Spleen (tissue), 11 donors: ENCODE data around the gene TRIO. TPM values are rescaled to one million over a fixed set of nuclear protein-coding genes. Genes with fewer than 3 reads are reported as not detected.
A peak's percentile ranks its signal among the peaks of the same experiment; 100 is the strongest.

ENCODE experiments used
- DNase-seq: peaks from one replicate; pipeline ENCODE4 v3.0.0-alpha.2; 2020
- H3K27ac ChIP-seq, 8 donors: fragments of 200-600 bp; sonication (generic) in 7 of 8; 1 replicate in 4 of 8; 2 replicates in 4 of 8; pipeline versions ENCODE4 v1.5.0 to v1.8.0; 2016 to 2021; ENCODE audit warnings: inconsistent platforms in 4 of 8, mild to moderate bottlenecking in 4 of 8, moderate library complexity in 1 of 8
- H3K27me3 ChIP-seq, 7 donors: fragments of 200-600 bp; sonication (generic) in 6 of 7; replicated peaks in 1 of 7; 1 replicate in 4 of 7; 2 replicates in 3 of 7; pipeline versions ENCODE4 v1.5.0 to v1.8.0; 2016 to 2021; ENCODE audit warnings: inconsistent platforms in 3 of 7, mild to moderate bottlenecking in 1 of 7
- H3K36me3 ChIP-seq, 6 donors: fragments of 200-600 bp; sonication (generic) in 5 of 6; 1 replicate in 4 of 6; 2 replicates in 2 of 6; pipeline versions ENCODE4 v1.5.0 to v1.8.0; 2016 to 2021; ENCODE audit warnings: inconsistent platforms in 2 of 6
- H3K4me1 ChIP-seq, 6 donors: fragments of 200-600 bp; sonication (generic) in 5 of 6; 1 replicate in 3 of 6; 2 replicates in 3 of 6; pipeline versions ENCODE4 v1.5.0 to v1.8.0; 2016 to 2021; ENCODE audit warnings: inconsistent platforms in 3 of 6
- H3K4me3 ChIP-seq, 8 donors: fragments of 200-600 bp; sonication (generic) in 7 of 8; 1 replicate in 4 of 8; 2 replicates in 4 of 8; pipeline versions ENCODE4 v1.5.0 to v1.8.0; 2016 to 2021; ENCODE audit warnings: inconsistent platforms in 4 of 8, mild to moderate bottlenecking in 4 of 8, moderate library complexity in 2 of 8
- H3K9me3 ChIP-seq, 8 donors: fragments of 200-600 bp; sonication (generic) in 7 of 8; 1 replicate in 4 of 8; 2 replicates in 4 of 8; pipeline versions ENCODE4 v1.5.0 to v1.8.0; 2016 to 2021; ENCODE audit warnings: inconsistent platforms in 4 of 8
- CTCF ChIP-seq, 11 experiments: fragments of 200-600 bp in 7 of 11; fragments of 450-650 bp in 4 of 11; sonication (generic) in 4 of 11; IDR thresholded peaks in 8 of 11; conservative IDR thresholded peaks in 3 of 11; 1 replicate in 7 of 11; 2 replicates in 4 of 11; pipeline versions ENCODE4 v1.4.0 to v1.8.0; 2016 to 2021; ENCODE audit warnings: antibody characterized with exemption in 11 of 11, inconsistent platforms in 4 of 11, mild to moderate bottlenecking in 1 of 11
- POLR2A ChIP-seq, 3 donors: fragments of 450-650 bp; IDR thresholded peaks; one replicate each; pipeline ENCODE4 v1.5.1; 2017; ENCODE audit warnings: antibody characterized with exemption in 3 of 3, mild to moderate bottlenecking in 1 of 3
- POLR2AphosphoS5 ChIP-seq, 3 donors: sonication (generic); formaldehyde crosslinking; IDR thresholded peaks; one replicate each; pipeline ENCODE4 v1.5.1; 2017; ENCODE audit warnings: antibody characterized with exemption in 3 of 3
- WGBS, 5 donors: extraction: QIAGEN DNeasy Blood & Tissue Kit in 3 of 5; methylation state at CpG; one replicate each; pipeline versions ENCODE4 v1.1.5 to v1.1.7; 2013 to 2018; 5-methylcytosine and 5-hydroxymethylcytosine counted together
- intact Hi-C: fragments of 100-400 bp; cut with DNase I; formaldehyde crosslinking; loops from one replicate; pipeline ENCODE4 v1.15.0; 2023; ENCODE audit warnings: low total_unique reads
- polyA plus RNA-seq, 3 donors: library from polyadenylated mRNA; stranded (reverse); fragments of 200-250 nt; gene quantifications; one replicate each; pipeline ENCODE4 v1.2.1, GENCODE V29; 2013
- total RNA-seq, 7 donors: library from RNA; depleted of rRNA in 3 of 7; stranded (reverse); fragments of >200 nt in 3 of 7; fragmentation: NEBNext Ultra II Directional in 4 of 7; extraction: Animal tissue kit (Norgen Biotek cat#: 25700) in 4 of 7; gene quantifications; one replicate each; pipeline versions ENCODE4 v1.1.0 to v1.2.1, GENCODE V29; 2016 to 2021
- donor health status: healthy with polysubstance abuse.
- donor health status: DM: no; HTN: no; CAD: no; lungs with moderate emphysema.
- donor health status: DM: no; HTN: no; CAD: no.
- donor health status: Bipolar disorder and iron deficiency.
- donor health status: healthy.
- donor health status: DM: no; HTN: no; CAD: no.
- donor health status: DM: yes; HTN: yes; CAD: no.

Gene TRIO
- total and polyA plus RNA-seq, 10 donors: 21.5 to 280 (median 190) TPM

DNA sequence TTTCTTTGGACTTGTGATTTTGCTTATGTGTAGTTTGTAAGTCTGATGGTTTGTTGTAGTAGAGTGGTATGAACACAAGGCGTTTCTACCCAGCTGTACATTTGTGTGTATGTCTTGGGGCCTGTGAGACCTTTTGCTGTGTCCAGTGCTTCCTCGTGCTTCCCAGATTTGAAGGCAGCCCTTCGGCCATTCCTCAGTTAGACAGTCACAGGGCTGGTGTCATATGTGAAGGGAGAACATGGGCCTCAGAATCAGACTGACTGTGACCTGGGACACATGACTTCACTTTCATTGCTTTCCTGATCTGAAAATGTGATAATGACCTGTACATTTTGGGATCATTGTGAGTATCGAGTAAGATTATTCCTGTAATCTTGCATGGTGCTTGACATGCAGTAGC lies 140.0 kb downstream of the TRIO start:
- TF ChIP-seq POLR2AphosphoS5 (IDR thresholded peaks at IDR 0.05): no peak
- TF ChIP-seq CTCF (IDR thresholded peaks at IDR 0.05 in 8 of 11, conservative IDR thresholded peaks at IDR 0.05 in 3 of 11): no peak
- no peak for TF ChIP-seq POLR2A (IDR thresholded peaks at IDR 0.05)
- H3K27me3 ChIP-seq: no peaks in the 10 kb centered on the region
- H3K27ac ChIP-seq: no peak overlapping the region
- 90 to 98% (median 93%) methylated on average over 4 of the region's 4 CpGs for WGBS, 5 donors
- no peak overlapping the region for H3K4me3 ChIP-seq
- no peaks in the 10 kb centered on the region for H3K9me3 ChIP-seq
- H3K4me1 ChIP-seq: peaks cover 0 to 24% (median 14%) of the 10 kb centered on the region in 6 donors
- intact Hi-C loops: no loop called here
- no peak for DNase-seq
- peaks cover 0 to 61% (median 11%) of the 10 kb centered on the region in 6 donors for H3K36me3 ChIP-seq

- 87 to 94% (median 90%) methylated on average over 12 of the region's 12 CpGs for WGBS, 5 donors
- intact Hi-C loops: no loop called here
- Histone ChIP-seq H3K27me3 (no peaks in the 10 kb centered on the region), H3K4me3 (no peak overlapping the region), H3K9me3 (no peaks in the 10 kb centered on the region), H3K36me3 (peaks cover 0 to 74% (median 11%) of the 10 kb centered on the region in 6 donors), H3K27ac (no peak overlapping the region), H3K4me1 (peaks cover 0 to 24% (median 14%) of the 10 kb centered on the region in 6 donors)
- DNase-seq: no peak
- TF ChIP-seq CTCF (IDR thresholded peaks at IDR 0.05 in 8 of 11, conservative IDR thresholded peaks at IDR 0.05 in 3 of 11): no peak
- TF ChIP-seq POLR2AphosphoS5 (IDR thresholded peaks at IDR 0.05): no peak
- TF ChIP-seq POLR2A (IDR thresholded peaks at IDR 0.05): no peak
These were observed 141.4 kb downstream of the TRIO start for GRCh38 chr5:14284392-14285148.

- intact Hi-C loops: no loop called here
- H3K9me3 ChIP-seq: no peaks in the 10 kb centered on the region
- no peaks in the 10 kb centered on the region for H3K27me3 ChIP-seq
- peaks cover 0 to 74% (median 9%) of the 10 kb centered on the region in 6 donors for H3K36me3 ChIP-seq
- H3K4me1 ChIP-seq: peaks cover 0 to 24% (median 14%) of the 10 kb centered on the region in 6 donors
- no peak overlapping the region for H3K4me3 ChIP-seq
- no peak overlapping the region for H3K27ac ChIP-seq
- TF ChIP-seq POLR2A (IDR thresholded peaks at IDR 0.05) (no peak), CTCF (IDR thresholded peaks at IDR 0.05 in 8 of 11, conservative IDR thresholded peaks at IDR 0.05 in 3 of 11) (no peak), POLR2AphosphoS5 (IDR thresholded peaks at IDR 0.05) (no peak)
- 47 to 70% (median 69%) methylated on average over 3 of the region's 3 CpGs for WGBS, 5 donors
- DNase-seq: no peak
These were observed 142.9 kb downstream of the TRIO start for GRCh38 chr5:14286007-14286406.

DNA sequence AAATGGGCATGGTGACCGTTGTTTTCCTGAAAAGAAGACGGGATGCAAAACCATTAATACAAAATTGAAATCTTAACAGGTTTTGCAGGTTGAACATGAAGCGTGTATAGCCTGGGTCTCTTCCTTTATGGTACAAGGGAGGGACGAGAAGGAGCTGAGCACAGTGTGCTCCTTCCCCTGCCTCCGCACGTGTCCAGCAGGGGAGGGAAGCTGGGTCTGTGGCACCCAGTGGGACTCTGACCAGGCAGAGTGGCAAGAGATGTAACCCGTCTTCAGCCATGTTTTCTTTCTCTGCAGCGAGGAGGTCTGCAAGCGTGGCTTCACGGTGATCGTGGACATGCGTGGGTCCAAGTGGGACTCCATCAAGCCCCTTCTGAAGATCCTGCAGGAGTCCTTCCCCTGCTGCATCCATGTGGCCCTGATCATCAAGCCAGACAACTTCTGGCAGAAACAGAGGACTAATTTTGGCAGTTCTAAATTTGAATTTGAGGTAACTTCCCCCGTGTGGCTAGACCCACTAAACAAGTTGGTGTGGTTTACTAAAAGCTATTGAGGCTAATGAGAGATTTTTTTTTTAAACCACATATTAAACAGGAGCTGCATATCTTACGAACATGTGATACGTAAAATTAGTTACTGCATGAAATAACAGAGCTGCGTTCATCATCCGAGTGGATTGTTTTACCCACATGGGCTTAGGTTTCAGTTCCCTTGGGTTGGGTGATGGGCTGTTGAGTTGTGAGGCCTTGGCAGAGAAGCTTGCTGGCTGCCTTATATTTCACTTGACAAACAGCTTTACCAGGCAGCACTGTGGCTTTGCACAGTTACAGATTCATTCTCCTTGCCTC lies 143.7 kb downstream of the TRIO start:
- Histone ChIP-seq H3K9me3 (no peaks in the 10 kb centered on the region), H3K36me3 (peaks cover 0 to 72% (median 9%) of the 10 kb centered on the region in 6 donors), H3K27ac (peak overlapping the region in 1 of 8 donors; percentile 23), H3K4me1 (peaks cover 0 to 24% (median 14%) of the 10 kb centered on the region in 6 donors), H3K27me3 (no peaks in the 10 kb centered on the region), H3K4me3 (no peak overlapping the region)
- intact Hi-C loops: no loop called here
- no peak for DNase-seq
- TF ChIP-seq POLR2A (IDR thresholded peaks at IDR 0.05) (no peak), CTCF (IDR thresholded peaks at IDR 0.05 in 8 of 11, conservative IDR thresholded peaks at IDR 0.05 in 3 of 11) (no peak), POLR2AphosphoS5 (IDR thresholded peaks at IDR 0.05) (no peak)
- 79 to 90% (median 85%) methylated on average over 17 of the region's 17 CpGs for WGBS, 5 donors
